HCT116 (cell line): ENCODE measurements around the gene RPL10. TPM values are rescaled to one million over a fixed set of nuclear protein-coding genes. Genes with fewer than 3 reads are reported as not detected.

Source experiments
- ATAC-seq: fragments of 200-7000 bp; cut with Tn5 transposase; 2 replicates; pipeline ENCODE4 v1.9.1; 2020; ENCODE audit warnings: mild to moderate bottlenecking, moderate library complexity
- BruUV-seq: library from RNA; stranded (reverse); fragments of 400-500 nt; replicated peaks from 2 replicates; lab custom pipeline; 2021; lab: Mats Ljungman, UMichigan
- CTCF ChIA-PET: fragments of 300-600 bp; sonication (Branson Sonifier 250); formaldehyde crosslinking; loops from one replicate; lab custom pipeline; 2021; ENCODE audit warnings: antibody characterized with exemption; lab: Charles Lee
- POLR2A ChIA-PET: fragments of 300-600, 350-600 bp; sonication (Branson Sonifier 250); formaldehyde crosslinking; loops from one replicate; lab custom pipeline; 2021; ENCODE audit warnings: antibody characterized with exemption; lab: Charles Lee
- RAD21 ChIA-PET, 2 experiments: fragments of 300-600 bp; sonication (Branson Sonifier 250); formaldehyde crosslinking; loops; one replicate each; lab custom pipeline; 2023; ENCODE audit warnings: low total read pairs in 2 of 2; ENCODE audit not compliant: uncharacterized antibody in 2 of 2, unreplicated experiment in 2 of 2, low non-redundant PET in 1 of 2; lab: Charles Lee
- DNase-seq: peaks from one replicate; pipeline ENCODE4 v3.0.0-alpha.2; 2010; ENCODE audit warnings: low read depth, low spot score
- H2AFZ ChIP-seq: fragments of 200-600 bp; shearing (Covaris generic), sonication (generic); 2 replicates; pipeline ENCODE4 v1.6.1; 2017; ENCODE audit warnings: low read depth, mixed run types, mixed read lengths, antibody characterized with exemption, low read length; ENCODE audit not compliant: poor library complexity, severe bottlenecking
- H3K27ac ChIP-seq: 2 replicates; pipeline ENCODE4 v1.5.1; 2012; ENCODE audit warnings: low read depth, low read length
- H3K27me3 ChIP-seq: fragments of 200-600 bp; sonication (generic); 2 replicates; pipeline ENCODE4 v1.6.1; 2016; ENCODE audit warnings: mixed run types, low read length, mixed read lengths; ENCODE audit not compliant: insufficient read depth
- H3K36me3 ChIP-seq, 2 experiments: fragments of 200-500 bp in 1 of 2; fragments of 200-600 bp in 1 of 2; sonication (Bioruptor generic) in 1 of 2; sonication (generic) in 1 of 2; 2 replicates each; pipeline versions ENCODE4 v1.5.1 to v1.6.1; 2014 to 2016; ENCODE audit warnings: low read length in 2 of 2, inconsistent platforms in 1 of 2, mixed read lengths in 1 of 2, mixed run types in 1 of 2; ENCODE audit not compliant: insufficient read depth in 2 of 2, control insufficient read depth in 1 of 2
- H3K4me1 ChIP-seq, 2 experiments: fragments of 200-600 bp in 1 of 2; sonication (generic) in 1 of 2; 2 replicates each; pipeline versions ENCODE4 v1.5.1 to v1.6.1; 2012 to 2017; ENCODE audit warnings: low read length in 2 of 2, inconsistent platforms in 1 of 2, mild to moderate bottlenecking in 1 of 2, mixed read lengths in 1 of 2, mixed run types in 1 of 2, moderate library complexity in 1 of 2; ENCODE audit not compliant: insufficient read depth in 2 of 2, control insufficient read depth in 1 of 2
- H3K4me2 ChIP-seq: fragments of 200-600 bp; sonication (generic); 2 replicates; pipeline ENCODE4 v1.6.1; 2017; ENCODE audit warnings: mixed run types, low read length, mixed read lengths
- H3K4me3 ChIP-seq, 2 experiments: fragments of 200-600 bp in 1 of 2; sonication (generic) in 1 of 2; replicated peaks in 1 of 2; 2 replicates each; pipeline ENCODE4 v1.5.1; 2011 to 2016; ENCODE audit warnings: low read length in 2 of 2, control low read depth in 1 of 2, low read depth in 1 of 2, mild to moderate bottlenecking in 1 of 2, mixed read lengths in 1 of 2, mixed run types in 1 of 2
- H3K79me2 ChIP-seq: fragments of 200-600 bp; sonication (generic); 2 replicates; pipeline ENCODE4 v1.6.1; 2017; ENCODE audit warnings: mild to moderate bottlenecking, mixed run types, low read length, moderate library complexity, mixed read lengths; ENCODE audit not compliant: insufficient read depth
- H3K9ac ChIP-seq: fragments of 200-600 bp; sonication (generic); 2 replicates; pipeline ENCODE4 v1.6.1; 2016; ENCODE audit warnings: low read length, mixed read lengths
- H3K9me2 ChIP-seq: fragments of 200-600 bp; sonication (generic), shearing (Covaris generic); 2 replicates; pipeline ENCODE4 v1.6.1; 2017; ENCODE audit warnings: mixed run types, mild to moderate bottlenecking, moderate library complexity; ENCODE audit not compliant: insufficient read depth
- H3K9me3 ChIP-seq, 2 experiments: fragments of 200-500 bp in 1 of 2; fragments of 200-600 bp in 1 of 2; sonication (Bioruptor generic) in 1 of 2; sonication (generic) in 1 of 2; 2 replicates each; pipeline ENCODE4 v1.6.1; 2014 to 2017; ENCODE audit warnings: low read length in 2 of 2, mixed read lengths in 2 of 2, inconsistent platforms in 1 of 2, low read depth in 1 of 2, mild to moderate bottlenecking in 1 of 2, mixed run types in 1 of 2, moderate library complexity in 1 of 2; ENCODE audit not compliant: control insufficient read depth in 1 of 2, insufficient read depth in 1 of 2
- H4K20me1 ChIP-seq: fragments of 200-600 bp; sonication (generic), shearing (Covaris generic); 2 replicates; pipeline ENCODE4 v1.6.1; 2017; ENCODE audit warnings: mixed run types, mild to moderate bottlenecking, moderate library complexity; ENCODE audit not compliant: insufficient read depth
- CEBPB ChIP-seq: IDR thresholded peaks from 2 replicates; pipeline ENCODE4 v1.6.1; 2012; ENCODE audit warnings: low read depth
- CTCF ChIP-seq, 3 experiments: fragments of 200-600 bp in 1 of 3; sonication (generic) in 1 of 3; IDR thresholded peaks in 2 of 3; conservative IDR thresholded peaks in 1 of 3; 2 replicates each; pipeline ENCODE4 v1.5.1; 2012 to 2017; ENCODE audit warnings: low read depth in 2 of 3, low read length in 2 of 3, antibody characterized with exemption in 1 of 3, borderline replicate concordance in 1 of 3, control low read depth in 1 of 3, mild to moderate bottlenecking in 1 of 3, mixed read lengths in 1 of 3, mixed run types in 1 of 3, moderate library complexity in 1 of 3; ENCODE audit not compliant: insufficient read depth in 1 of 3
- EGR1 ChIP-seq: IDR thresholded peaks from 2 replicates; pipeline ENCODE4 v1.6.1; 2012; ENCODE audit warnings: low read depth
- EZH2 ChIP-seq: fragments of 200-600 bp; sonication (generic); IDR thresholded peaks from 2 replicates; pipeline ENCODE4 v1.6.1; 2017; ENCODE audit warnings: antibody characterized with exemption, mixed run types
- EZH2phosphoT487 ChIP-seq: fragments of 200-600 bp; IDR thresholded peaks from 2 replicates; pipeline ENCODE4 v1.6.1; 2018; ENCODE audit warnings: antibody characterized with exemption, borderline replicate concordance
- MAX ChIP-seq: IDR thresholded peaks from 2 replicates; pipeline ENCODE4 v1.6.1; 2012
- POLR2A ChIP-seq: IDR thresholded peaks from 2 replicates; pipeline ENCODE4 v1.7.0; 2011; ENCODE audit warnings: borderline replicate concordance; ENCODE audit not compliant: insufficient read depth, insufficient read length; ENCODE audit errors: extremely low read depth
- POLR2AphosphoS5 ChIP-seq: IDR thresholded peaks from 2 replicates; pipeline ENCODE4 v1.6.1; 2011; ENCODE audit warnings: mild to moderate bottlenecking, low read depth, low read length, moderate library complexity
- RAD21 ChIP-seq: IDR thresholded peaks from 2 replicates; pipeline ENCODE4 v1.6.1; 2012; ENCODE audit warnings: low read depth, mild to moderate bottlenecking
- SIN3A ChIP-seq: IDR thresholded peaks from 2 replicates; pipeline ENCODE4 v1.6.1; 2012; ENCODE audit warnings: low read depth
- YY1 ChIP-seq: IDR thresholded peaks from 2 replicates; pipeline ENCODE4 v1.6.1; 2011; ENCODE audit warnings: low read length, low read depth, moderate library complexity, mild to moderate bottlenecking; ENCODE audit not compliant: insufficient replicate concordance; ENCODE audit errors: extremely low read depth
- intact Hi-C: fragments of 100-400 bp; cut with micrococcal nuclease; formaldehyde crosslinking; loops from 2 replicates; pipeline ENCODE4 v1.10.0; 2022
- total RNA-seq: library from RNA; stranded (reverse); gene quantifications from one replicate; pipeline ENCODE4 v1.2.1, GENCODE V29; 2021; ENCODE audit not compliant: unreplicated experiment

The RPL10 gene
- total RNA-seq, 1 experiment from 2014 or later, result 3,069 TPM

- TF ChIP-seq MAX (no peak), SIN3A (no peak), RAD21 (no peak), EGR1 (no peak), YY1 (no peak), CEBPB (no peak), POLR2A (no peak), EZH2 (no peak), CTCF (IDR thresholded peaks at IDR 0.05 in 2 of 3, conservative IDR thresholded peaks at IDR 0.05 in 1 of 3; ENCODE audit: borderline replicate concordance in 1 of 3, insufficient read depth in 1 of 3, low read depth in 2 of 3, low read length in 2 of 3) (no peak)
These were observed 15.6 kb upstream of the RPL10 start (continued) for GRCh38 chrX:154382483-154383069.

- no peaks in the 10 kb centered on the region for H4K20me1 ChIP-seq
- H3K27me3 ChIP-seq, result no peaks in the 10 kb centered on the region
- H3K9me3 ChIP-seq, result no peaks in the 10 kb centered on the region
- H3K4me3 ChIP-seq, result no peak overlapping the region
- TF ChIP-seq EZH2phosphoT487 (no peak), POLR2AphosphoS5 (0 out of 2 replicates have a peak, but pooled peaks have one; percentile 22)
- H3K9ac ChIP-seq, result no peak overlapping the region
- H3K36me3 ChIP-seq, result peaks cover 0 to 4% of the 10 kb centered on the region in 2 experiments; a peak in 2 of 4 replicates
- ChIA-PET CTCF (interaction anchor here (1.0 kb wide), 1 partner anchor 10 kb away, joined by 3 read pairs; no protein-coding TSS in a partner anchor), RAD21 (no interaction called here), POLR2A (interaction anchor here (0.9 to 1.7 kb wide), 3 partner anchors 10 to 455 kb away, joined by 3 to 6 read pairs (median 4); partner anchors contain the start of gene FLNA)
- no peak overlapping the region for H3K4me2 ChIP-seq
- no TSS peak for BruUV-seq
- intact Hi-C loops, result no loop called here
- H3K27ac ChIP-seq, result no peak overlapping the region
- H3K79me2 ChIP-seq, result peaks cover 25% of the 10 kb centered on the region
- ATAC-seq (no peak), DNase-seq (no peak)
- H3K4me1 ChIP-seq, result peaks cover 3 to 15% of the 10 kb centered on the region in 2 experiments; a peak in 2 of 4 replicates
- no peaks in the 10 kb centered on the region for H3K9me2 ChIP-seq
- no peak overlapping the region for H2AFZ ChIP-seq
These were observed 14.6 kb upstream of the RPL10 start for GRCh38 chrX:154383359-154384283.
